SU-DHL-6 (cell line): ENCODE results near the gene AKAP8L.

Experiments used
- EZH2phosphoT487 ChIP-seq: fragments of 200-600 bp; sonication (generic), shearing (Covaris generic); conservative IDR thresholded peaks from 2 replicates; pipeline ENCODE4 v1.6.1; 2018; ENCODE audit warnings: mild to moderate bottlenecking, antibody characterized with exemption, low read length, moderate library complexity, mixed read lengths
- TF ChIP-seq, protein P1 (sequence below): fragments of 200-600 bp; sonication (generic); IDR thresholded peaks from one replicate; pipeline ENCODE4 v1.5.1; 2017; ENCODE audit warnings: antibody characterized with exemption, mild to moderate bottlenecking, low read length, moderate library complexity; ENCODE audit not compliant: insufficient read depth, poor library complexity, severe bottlenecking

DNA sequence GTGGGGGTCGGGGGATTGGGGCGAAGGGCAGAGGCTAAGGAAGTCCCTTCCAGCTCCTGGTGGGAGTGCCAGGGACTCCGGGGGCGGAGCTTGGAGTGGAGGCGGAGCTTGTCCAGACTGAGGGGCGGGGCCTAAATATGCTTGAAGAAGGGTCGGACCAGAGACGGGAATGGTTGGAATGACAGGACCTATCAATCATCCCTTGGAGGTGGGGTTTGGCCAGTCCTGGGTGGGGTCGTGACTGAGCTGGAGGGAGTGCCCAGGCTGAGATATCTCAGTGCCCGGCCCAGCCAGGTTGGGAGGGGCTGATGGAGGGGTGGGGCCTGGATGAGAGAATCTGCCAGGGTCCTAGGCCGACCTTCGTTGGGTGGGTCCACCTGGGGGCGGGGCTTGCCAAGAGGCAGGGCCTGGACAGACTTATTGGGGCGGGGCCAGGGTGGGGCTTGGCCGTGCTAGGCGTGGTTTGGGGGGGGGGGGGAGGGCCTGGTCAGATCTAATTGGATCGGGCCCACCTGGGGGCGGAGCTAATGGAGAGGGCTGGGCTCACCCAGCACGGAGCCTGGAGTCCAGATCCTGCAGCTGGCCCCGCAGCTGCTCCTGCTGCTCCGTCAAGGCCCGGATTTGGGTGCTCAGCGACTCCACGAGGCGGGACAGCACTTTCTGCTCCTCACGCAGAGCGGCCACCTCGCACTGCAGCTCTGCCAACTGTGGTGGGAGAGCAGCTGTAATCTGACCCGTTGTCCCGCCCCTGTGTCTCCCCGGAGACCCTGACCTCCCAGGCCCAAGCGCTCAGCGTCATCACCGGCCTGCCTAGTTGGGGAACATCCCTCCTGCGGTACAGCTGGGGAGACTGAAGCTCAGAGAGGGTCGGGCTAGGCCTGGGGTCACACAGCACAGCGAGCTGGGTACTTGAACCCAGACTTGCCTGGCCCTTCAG lies 33.6 kb upstream of the AKAP8L start:
- TF ChIP-seq, protein P1, sequence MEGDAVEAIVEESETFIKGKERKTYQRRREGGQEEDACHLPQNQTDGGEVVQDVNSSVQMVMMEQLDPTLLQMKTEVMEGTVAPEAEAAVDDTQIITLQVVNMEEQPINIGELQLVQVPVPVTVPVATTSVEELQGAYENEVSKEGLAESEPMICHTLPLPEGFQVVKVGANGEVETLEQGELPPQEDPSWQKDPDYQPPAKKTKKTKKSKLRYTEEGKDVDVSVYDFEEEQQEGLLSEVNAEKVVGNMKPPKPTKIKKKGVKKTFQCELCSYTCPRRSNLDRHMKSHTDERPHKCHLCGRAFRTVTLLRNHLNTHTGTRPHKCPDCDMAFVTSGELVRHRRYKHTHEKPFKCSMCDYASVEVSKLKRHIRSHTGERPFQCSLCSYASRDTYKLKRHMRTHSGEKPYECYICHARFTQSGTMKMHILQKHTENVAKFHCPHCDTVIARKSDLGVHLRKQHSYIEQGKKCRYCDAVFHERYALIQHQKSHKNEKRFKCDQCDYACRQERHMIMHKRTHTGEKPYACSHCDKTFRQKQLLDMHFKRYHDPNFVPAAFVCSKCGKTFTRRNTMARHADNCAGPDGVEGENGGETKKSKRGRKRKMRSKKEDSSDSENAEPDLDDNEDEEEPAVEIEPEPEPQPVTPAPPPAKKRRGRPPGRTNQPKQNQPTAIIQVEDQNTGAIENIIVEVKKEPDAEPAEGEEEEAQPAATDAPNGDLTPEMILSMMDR: no peak
- TF ChIP-seq EZH2phosphoT487: no peak
